ENCODE results near the gene CDK17. TPM values are rescaled to one million over a fixed set of nuclear protein-coding genes. Genes with fewer than 3 reads are reported as not detected.

Gene CDK17
- total RNA-seq, 1 experiment from 2014 or later: 23.9 TPM

DNA sequence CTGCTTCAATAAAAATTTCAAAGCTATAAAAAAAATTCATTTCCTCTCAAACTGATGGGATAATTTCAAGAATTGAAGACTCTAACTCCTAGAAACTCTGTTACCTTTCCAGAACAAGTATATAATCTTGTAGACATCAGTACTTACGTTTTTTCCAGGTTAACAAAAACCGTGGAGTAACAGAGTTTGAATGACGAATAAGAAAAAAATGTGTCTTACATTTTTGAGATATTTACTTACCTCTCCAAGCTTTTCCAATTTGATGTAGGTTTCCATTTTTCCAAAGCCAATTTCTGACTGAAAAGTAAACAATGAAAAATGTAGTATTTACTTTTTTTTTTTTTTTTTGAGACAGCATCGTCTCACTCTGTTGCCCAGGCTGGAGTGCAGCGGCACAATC is 100.2 kb downstream of the CDK17 start:
- Histone ChIP-seq H3K4me1 (ENCODE audit: insufficient read depth, low read length) (peaks cover 9% of the 10 kb centered on the region), H3K9me2 (replicated peaks; ENCODE audit: low read length) (no peaks in the 10 kb centered on the region), H3K27ac (ENCODE audit: low read length) (no peak overlapping the region), H3K36me3 (ENCODE audit: low read depth, low read length) (peaks cover 14% of the 10 kb centered on the region), H3K9ac (ENCODE audit: low read length) (no peak overlapping the region), H3K79me2 (ENCODE audit: low read length) (no peaks in the 10 kb centered on the region), H2AFZ (ENCODE audit: low read length) (no peak overlapping the region), H3F3A (ENCODE audit: low read length, unreplicated experiment) (no peaks in the 10 kb centered on the region), H3K4me3 (ENCODE audit: low read length) (no peak overlapping the region), H3K9me3 (ENCODE audit: low read length) (no peaks in the 10 kb centered on the region), H4K20me1 (ENCODE audit: low read length) (no peaks in the 10 kb centered on the region), H3K4me2 (ENCODE audit: low read length) (no peak overlapping the region), H3K27me3 (ENCODE audit: low read length) (no peaks in the 10 kb centered on the region)
- intact Hi-C loops (cut with micrococcal nuclease): loop anchor here (10.0 kb wide), 1 partner anchor 215 kb away; no protein-coding TSS in a partner anchor
- CTCF ChIA-PET: no interaction called here
- DNase-seq (peak; percentile 51), ATAC-seq (peak; percentile 43; the same call in 1 of the 2 replicates)
- TF ChIP-seq EZH2phosphoT487 (IDR thresholded peaks at IDR 0.05; ENCODE audit: borderline replicate concordance, low read length) (no peak), EZH2 (IDR thresholded peaks at IDR 0.05; ENCODE audit: low read length, unreplicated experiment) (no peak)
- TF ChIP-seq, protein P1, sequence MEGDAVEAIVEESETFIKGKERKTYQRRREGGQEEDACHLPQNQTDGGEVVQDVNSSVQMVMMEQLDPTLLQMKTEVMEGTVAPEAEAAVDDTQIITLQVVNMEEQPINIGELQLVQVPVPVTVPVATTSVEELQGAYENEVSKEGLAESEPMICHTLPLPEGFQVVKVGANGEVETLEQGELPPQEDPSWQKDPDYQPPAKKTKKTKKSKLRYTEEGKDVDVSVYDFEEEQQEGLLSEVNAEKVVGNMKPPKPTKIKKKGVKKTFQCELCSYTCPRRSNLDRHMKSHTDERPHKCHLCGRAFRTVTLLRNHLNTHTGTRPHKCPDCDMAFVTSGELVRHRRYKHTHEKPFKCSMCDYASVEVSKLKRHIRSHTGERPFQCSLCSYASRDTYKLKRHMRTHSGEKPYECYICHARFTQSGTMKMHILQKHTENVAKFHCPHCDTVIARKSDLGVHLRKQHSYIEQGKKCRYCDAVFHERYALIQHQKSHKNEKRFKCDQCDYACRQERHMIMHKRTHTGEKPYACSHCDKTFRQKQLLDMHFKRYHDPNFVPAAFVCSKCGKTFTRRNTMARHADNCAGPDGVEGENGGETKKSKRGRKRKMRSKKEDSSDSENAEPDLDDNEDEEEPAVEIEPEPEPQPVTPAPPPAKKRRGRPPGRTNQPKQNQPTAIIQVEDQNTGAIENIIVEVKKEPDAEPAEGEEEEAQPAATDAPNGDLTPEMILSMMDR (conservative IDR thresholded peaks at IDR 0.05; ENCODE audit: low read depth, low read length): no peak
- POLR2A ChIA-PET (ENCODE audit: unreplicated experiment): interaction anchor here (0.7 kb wide), 1 partner anchor 45 kb away, joined by 5 read pairs; no protein-coding TSS in a partner anchor
- no TSS peak for BruUV-seq (replicated peaks)

DNA sequence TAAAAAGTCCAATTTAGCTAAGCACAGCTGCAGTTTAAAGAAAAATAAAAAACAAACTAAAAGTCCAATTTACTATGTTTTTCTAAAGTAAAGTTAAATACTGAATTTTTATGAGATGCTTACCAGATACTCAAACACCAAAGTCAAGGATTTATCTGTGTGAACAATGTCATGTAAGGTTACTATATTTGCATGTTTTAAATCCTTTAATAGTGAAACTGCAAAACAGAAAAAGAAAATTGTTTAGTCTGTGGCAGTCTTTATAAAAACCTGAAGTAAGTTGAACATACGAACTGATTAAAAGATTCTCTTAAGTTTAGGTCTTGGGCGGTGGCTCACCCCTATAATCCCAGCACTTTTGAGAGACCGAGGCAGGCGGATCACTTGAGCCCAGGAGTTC is 102.7 kb downstream of the CDK17 start:
- Histone ChIP-seq H3K4me1 (ENCODE audit: insufficient read depth, low read length) (peaks cover 8% of the 10 kb centered on the region), H3K9me3 (ENCODE audit: low read length) (no peaks in the 10 kb centered on the region), H3K27ac (ENCODE audit: low read length) (no peak overlapping the region), H3K79me2 (ENCODE audit: low read length) (no peaks in the 10 kb centered on the region), H3K4me3 (ENCODE audit: low read length) (no peak overlapping the region), H3K9ac (ENCODE audit: low read length) (no peak overlapping the region), H3F3A (ENCODE audit: low read length, unreplicated experiment) (no peaks in the 10 kb centered on the region), H3K4me2 (ENCODE audit: low read length) (no peak overlapping the region), H4K20me1 (ENCODE audit: low read length) (no peaks in the 10 kb centered on the region), H3K27me3 (ENCODE audit: low read length) (no peaks in the 10 kb centered on the region), H3K9me2 (replicated peaks; ENCODE audit: low read length) (no peaks in the 10 kb centered on the region), H2AFZ (ENCODE audit: low read length) (no peak overlapping the region), H3K36me3 (ENCODE audit: low read depth, low read length) (peaks cover 25% of the 10 kb centered on the region)
- CTCF ChIA-PET: no interaction called here
- TF ChIP-seq EZH2 (IDR thresholded peaks at IDR 0.05; ENCODE audit: low read length, unreplicated experiment) (no peak), EZH2phosphoT487 (IDR thresholded peaks at IDR 0.05; ENCODE audit: borderline replicate concordance, low read length) (no peak)
- TF ChIP-seq, protein P1 (conservative IDR thresholded peaks at IDR 0.05; ENCODE audit: low read depth, low read length): no peak
- POLR2A ChIA-PET (ENCODE audit: unreplicated experiment): no interaction called here
- intact Hi-C loops (cut with micrococcal nuclease): no loop called here
- no TSS peak for BruUV-seq (replicated peaks)
- no peak for ATAC-seq
- no peak for DNase-seq

DNA sequence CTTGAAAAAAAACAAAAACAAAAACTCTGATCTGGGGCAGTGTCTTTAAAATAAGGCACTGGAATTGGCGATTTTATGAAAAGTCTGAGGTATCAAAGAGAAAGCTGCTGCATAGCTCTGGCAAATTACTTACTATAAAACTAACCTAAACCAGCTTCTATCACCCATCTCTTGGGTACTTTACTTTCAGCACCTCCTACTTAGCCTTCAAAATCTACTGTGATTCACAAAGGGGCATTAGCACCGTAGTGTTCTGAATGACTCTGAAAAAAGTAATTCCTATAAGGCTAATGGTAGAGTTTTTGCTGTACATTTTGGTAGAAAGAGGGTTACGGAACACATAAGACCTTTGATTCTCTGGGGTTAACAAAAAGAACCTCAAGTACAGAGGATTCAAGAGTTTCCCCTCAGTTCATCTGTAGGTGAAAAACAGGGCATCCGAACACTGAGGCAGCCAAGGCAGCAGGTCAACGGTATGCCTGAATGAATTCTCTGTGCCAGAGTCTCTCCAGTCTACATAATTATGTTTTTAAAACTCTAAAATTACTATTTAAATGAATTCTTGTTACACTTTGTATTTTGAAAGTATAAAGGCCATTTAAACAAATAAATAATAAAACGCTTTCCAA is 104.6 kb downstream of the CDK17 start:
- H3K36me3 ChIP-seq (ENCODE audit: low read depth, low read length): peaks cover 25% of the 10 kb centered on the region
- no peak for TF ChIP-seq EZH2phosphoT487 (IDR thresholded peaks at IDR 0.05; ENCODE audit: borderline replicate concordance, low read length)
- TF ChIP-seq, protein P1 (conservative IDR thresholded peaks at IDR 0.05; ENCODE audit: low read depth, low read length): no peak
- no peak for TF ChIP-seq EZH2 (IDR thresholded peaks at IDR 0.05; ENCODE audit: low read length, unreplicated experiment)
- no TSS peak for BruUV-seq (replicated peaks)
- intact Hi-C loops (cut with micrococcal nuclease): no loop called here
- H3K4me1 ChIP-seq (ENCODE audit: insufficient read depth, low read length): peaks cover 5% of the 10 kb centered on the region; the same call in 1 of the 2 replicates
- H3K9me2 ChIP-seq (replicated peaks; ENCODE audit: low read length): no peaks in the 10 kb centered on the region
- ATAC-seq: no peak
- DNase-seq: no peak
- no peak overlapping the region for H2AFZ ChIP-seq (ENCODE audit: low read length)
- no peaks in the 10 kb centered on the region for H3K9me3 ChIP-seq (ENCODE audit: low read length)
- H3F3A ChIP-seq (ENCODE audit: low read length, unreplicated experiment): no peaks in the 10 kb centered on the region
- no peak overlapping the region for H3K27ac ChIP-seq (ENCODE audit: low read length)
- ChIA-PET POLR2A (ENCODE audit: unreplicated experiment) (interaction anchor here (0.6 kb wide), 1 partner anchor 976 kb away, joined by 4 read pairs; no protein-coding TSS in a partner anchor), CTCF (no interaction called here)
- no peaks in the 10 kb centered on the region for H4K20me1 ChIP-seq (ENCODE audit: low read length)
- no peak overlapping the region for H3K9ac ChIP-seq (ENCODE audit: low read length)
- no peak overlapping the region for H3K4me3 ChIP-seq (ENCODE audit: low read length)
- H3K27me3 ChIP-seq (ENCODE audit: low read length): no peaks in the 10 kb centered on the region
- H3K79me2 ChIP-seq (ENCODE audit: low read length): no peaks in the 10 kb centered on the region
- H3K4me2 ChIP-seq (ENCODE audit: low read length): no peak overlapping the region

Measured in PC-3 (cell line).